Brain microvascular endothelial cell (primary cell): ENCODE results near the gene CCDC181.

ENCODE experiments used
- DNase-seq: peaks from one replicate; pipeline ENCODE4 v3.0.0-alpha.2; 2020
- H3K27ac ChIP-seq: fragments of 250-450 bp; sonication (Bioruptor Pico); 2 replicates; pipeline ENCODE4 v1.5.1; 2020; ENCODE audit warnings: mild to moderate bottlenecking, moderate library complexity
- H3K27me3 ChIP-seq: fragments of 250-450 bp; sonication (Bioruptor Pico); replicated peaks from 2 replicates; pipeline ENCODE4 v1.5.1; 2020; ENCODE audit warnings: mild to moderate bottlenecking
- H3K36me3 ChIP-seq: fragments of 250-450 bp; sonication (Bioruptor Pico); replicated peaks from 2 replicates; pipeline ENCODE4 v1.5.1; 2020; ENCODE audit warnings: mild to moderate bottlenecking
- H3K4me3 ChIP-seq: 2 replicates; pipeline ENCODE4 v1.5.1; 2011; ENCODE audit warnings: low read depth, mild to moderate bottlenecking, control low read depth, low read length, moderate library complexity
- in situ Hi-C: cut with HindIII; loops from 2 replicates; pipeline ENCODE4 v1.10.0; 2017; ENCODE audit warnings: low sequenced_read_pairs, low pct_ligation_motif_present
- TF ChIP-seq, protein P1 (sequence below): IDR thresholded peaks from 2 replicates; pipeline ENCODE4 v1.5.1; 2011; ENCODE audit warnings: low read depth, mild to moderate bottlenecking, moderate library complexity, low read length, control low read depth, inconsistent platforms; ENCODE audit errors: missing control alignments

CCDC181 gene

DNA sequence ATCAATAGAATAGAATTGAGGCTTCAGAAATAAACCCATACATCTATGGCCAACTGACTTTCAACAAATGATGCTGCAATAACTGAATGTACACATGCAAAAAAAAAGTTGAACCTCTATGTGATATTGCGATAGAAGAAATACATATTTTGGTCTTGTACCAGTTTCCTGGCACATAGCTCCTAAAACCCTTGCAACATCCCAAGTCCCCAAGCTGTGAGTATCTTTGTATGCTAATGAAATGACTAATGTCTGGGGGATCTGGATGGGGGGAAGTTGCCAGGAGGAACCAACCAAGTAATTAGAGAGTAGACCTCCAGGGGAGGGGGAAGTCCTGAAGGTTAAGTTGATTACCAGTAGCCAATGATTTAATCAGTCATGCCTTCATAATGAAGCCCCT is 34.9 kb downstream of the CCDC181 start:
- Histone ChIP-seq H3K4me3 (no peak overlapping the region), H3K27ac (no peak overlapping the region), H3K36me3 (peaks cover 26% of the 10 kb centered on the region), H3K27me3 (no peaks in the 10 kb centered on the region)
- DNase-seq = no peak
- in situ Hi-C loops = no loop called here
- TF ChIP-seq, protein P1, sequence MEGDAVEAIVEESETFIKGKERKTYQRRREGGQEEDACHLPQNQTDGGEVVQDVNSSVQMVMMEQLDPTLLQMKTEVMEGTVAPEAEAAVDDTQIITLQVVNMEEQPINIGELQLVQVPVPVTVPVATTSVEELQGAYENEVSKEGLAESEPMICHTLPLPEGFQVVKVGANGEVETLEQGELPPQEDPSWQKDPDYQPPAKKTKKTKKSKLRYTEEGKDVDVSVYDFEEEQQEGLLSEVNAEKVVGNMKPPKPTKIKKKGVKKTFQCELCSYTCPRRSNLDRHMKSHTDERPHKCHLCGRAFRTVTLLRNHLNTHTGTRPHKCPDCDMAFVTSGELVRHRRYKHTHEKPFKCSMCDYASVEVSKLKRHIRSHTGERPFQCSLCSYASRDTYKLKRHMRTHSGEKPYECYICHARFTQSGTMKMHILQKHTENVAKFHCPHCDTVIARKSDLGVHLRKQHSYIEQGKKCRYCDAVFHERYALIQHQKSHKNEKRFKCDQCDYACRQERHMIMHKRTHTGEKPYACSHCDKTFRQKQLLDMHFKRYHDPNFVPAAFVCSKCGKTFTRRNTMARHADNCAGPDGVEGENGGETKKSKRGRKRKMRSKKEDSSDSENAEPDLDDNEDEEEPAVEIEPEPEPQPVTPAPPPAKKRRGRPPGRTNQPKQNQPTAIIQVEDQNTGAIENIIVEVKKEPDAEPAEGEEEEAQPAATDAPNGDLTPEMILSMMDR = no peak

DNA sequence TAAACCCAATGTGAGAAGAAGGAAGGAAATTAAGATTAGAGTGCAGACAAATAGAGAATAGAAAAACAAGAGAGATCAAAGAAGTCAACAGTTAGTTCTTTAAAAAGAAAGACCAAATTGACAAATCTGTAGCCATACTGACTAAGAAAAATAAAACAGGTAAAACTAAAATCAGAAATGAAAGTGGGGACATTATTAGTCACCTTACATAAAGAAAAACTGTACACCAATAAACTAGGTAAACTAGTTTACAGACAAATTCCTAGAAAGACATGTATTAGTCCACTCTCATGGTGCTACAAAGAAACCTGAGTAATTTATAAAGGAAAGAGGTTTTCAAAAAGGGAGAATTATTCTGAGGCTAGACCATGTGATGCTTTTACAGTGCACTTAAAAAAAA is 37.0 kb downstream of the CCDC181 start:
- Histone ChIP-seq H3K27ac (no peak overlapping the region), H3K4me3 (no peak overlapping the region), H3K36me3 (peaks cover 26% of the 10 kb centered on the region), H3K27me3 (no peaks in the 10 kb centered on the region)
- in situ Hi-C loops = no loop called here
- no peak for DNase-seq
- TF ChIP-seq, protein P1 = no peak

GRCh38 chr1:169387399-169387798 is 39.9 kb downstream of the CCDC181 start:
- Histone ChIP-seq H3K36me3 (peaks cover 33% of the 10 kb centered on the region), H3K27me3 (no peaks in the 10 kb centered on the region), H3K4me3 (no peak overlapping the region), H3K27ac (no peak overlapping the region)
- no peak for DNase-seq
- in situ Hi-C loops = no loop called here
- TF ChIP-seq, protein P1 = no peak

- no peaks in the 10 kb centered on the region for H3K27me3 ChIP-seq
- in situ Hi-C loops = no loop called here
- TF ChIP-seq, protein P1 = no peak
- H3K36me3 ChIP-seq = peaks cover 29% of the 10 kb centered on the region
- H3K4me3 ChIP-seq = no peak overlapping the region
- no peak for DNase-seq
- no peak overlapping the region for H3K27ac ChIP-seq
These were observed 43.8 kb downstream of the CCDC181 start for GRCh38 chr1:169383449-169383848.

GRCh38 chr1:169381162-169381561 is 46.1 kb downstream of the CCDC181 start:
- TF ChIP-seq, protein P1 = no peak
- Histone ChIP-seq H3K27me3 (no peaks in the 10 kb centered on the region), H3K27ac (no peak overlapping the region), H3K4me3 (no peak overlapping the region), H3K36me3 (peaks cover 31% of the 10 kb centered on the region)
- DNase-seq = no peak
- in situ Hi-C loops = no loop called here

DNA sequence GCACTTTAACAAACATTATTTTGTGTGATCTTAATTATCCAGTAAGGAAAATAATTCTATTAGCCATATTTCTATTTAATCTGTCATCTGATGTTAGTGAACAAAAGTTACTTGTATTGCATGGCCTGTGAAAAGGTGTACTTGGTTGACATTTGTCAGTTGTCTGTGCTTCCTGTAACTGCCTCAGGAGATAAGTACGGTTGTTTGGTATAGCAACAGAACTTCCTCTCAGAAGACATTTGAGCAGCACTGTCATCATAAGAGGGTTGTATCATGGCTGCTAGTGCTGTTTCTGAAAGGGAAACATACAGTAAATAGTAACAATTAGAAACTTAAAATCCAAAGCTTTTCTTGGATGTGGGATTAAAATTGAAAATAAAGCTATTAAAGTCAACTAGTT is 55.9 kb downstream of the CCDC181 start:
- Histone ChIP-seq H3K36me3 (peaks cover 18% of the 10 kb centered on the region), H3K27me3 (no peaks in the 10 kb centered on the region), H3K27ac (no peak overlapping the region), H3K4me3 (no peak overlapping the region)
- in situ Hi-C loops = no loop called here
- TF ChIP-seq, protein P1 = no peak
- no peak for DNase-seq
